Panc1 (cell line): ENCODE measurements around the gene BOK. TPM values are rescaled to one million over a fixed set of nuclear protein-coding genes. Genes with fewer than 3 reads are reported as not detected.

ENCODE experiments used
- ATAC-seq: fragments of 200-7000 bp; cut with Tn5 transposase; 2 replicates; pipeline ENCODE4 v1.9.1; 2020; ENCODE audit warnings: mild to moderate bottlenecking, moderate library complexity
- BruUV-seq: library from RNA; stranded (reverse); fragments of 400-500 nt; replicated peaks from 2 replicates; lab custom pipeline; 2021; lab: Mats Ljungman, UMichigan
- CTCF ChIA-PET: fragments of 300-600 bp; sonication (Branson Sonifier 250); formaldehyde crosslinking; loops from one replicate; lab custom pipeline; 2022; ENCODE audit warnings: antibody characterized with exemption; lab: Charles Lee
- POLR2A ChIA-PET: fragments of 300-600 bp; sonication (Branson Sonifier 250); formaldehyde crosslinking; loops from one replicate; lab custom pipeline; 2022; ENCODE audit warnings: antibody characterized with exemption; lab: Charles Lee
- DNase-seq: peaks from one replicate; pipeline ENCODE4 v3.0.0-alpha.2; 2010; ENCODE audit warnings: low read depth, low spot score
- H3K27ac ChIP-seq: 2 replicates; pipeline ENCODE4 v1.5.1; 2011; ENCODE audit warnings: mild to moderate bottlenecking, low read length, inconsistent platforms
- H3K27me3 ChIP-seq: fragments of 200-500 bp; sonication (Bioruptor generic); 2 replicates; pipeline ENCODE4 v1.6.0; 2014; ENCODE audit warnings: low read length, inconsistent platforms; ENCODE audit not compliant: control insufficient read depth, insufficient read depth
- H3K36me3 ChIP-seq: fragments of 200-500 bp; sonication (Bioruptor generic); 2 replicates; pipeline ENCODE4 v1.5.1; 2014; ENCODE audit warnings: inconsistent platforms, mild to moderate bottlenecking, low read length, moderate library complexity; ENCODE audit not compliant: control insufficient read depth, insufficient read depth
- H3K4me1 ChIP-seq: 2 replicates; pipeline ENCODE4 v1.5.1; 2011; ENCODE audit warnings: inconsistent platforms, mild to moderate bottlenecking, low read length, moderate library complexity; ENCODE audit not compliant: control insufficient read depth, insufficient read depth
- H3K4me3 ChIP-seq, 2 experiments: 2 replicates each; pipeline ENCODE4 v1.5.1; 2011 to 2012; ENCODE audit warnings: low read depth in 2 of 2, low read length in 2 of 2, mild to moderate bottlenecking in 2 of 2, inconsistent platforms in 1 of 2, moderate library complexity in 1 of 2
- H3K9me3 ChIP-seq: fragments of 200-500 bp; sonication (Bioruptor generic); 2 replicates; pipeline ENCODE4 v1.5.1; 2014; ENCODE audit warnings: low read depth, mild to moderate bottlenecking, inconsistent platforms, low read length, moderate library complexity; ENCODE audit not compliant: control insufficient read depth, insufficient read depth
- CTCF ChIP-seq: fragments of 450-650 bp; IDR thresholded peaks from 2 replicates; pipeline ENCODE4 v1.5.1; 2017; ENCODE audit warnings: mild to moderate bottlenecking
- POLR2AphosphoS5 ChIP-seq: IDR thresholded peaks from 2 replicates; pipeline ENCODE4 v1.6.1; 2012; ENCODE audit warnings: mild to moderate bottlenecking, low read depth, low read length, moderate library complexity
- REST ChIP-seq, 2 experiments: IDR thresholded peaks; 2 replicates each; pipeline ENCODE4 v1.6.1; 2011 to 2012; ENCODE audit warnings: low read depth in 2 of 2, control low read depth in 1 of 2, low read length in 1 of 2, mild to moderate bottlenecking in 1 of 2, moderate library complexity in 1 of 2; ENCODE audit not compliant: insufficient read depth in 1 of 2
- SIN3A ChIP-seq: IDR thresholded peaks from 2 replicates; pipeline ENCODE4 v1.6.1; 2012; ENCODE audit warnings: low read depth, mild to moderate bottlenecking, low read length, moderate library complexity, borderline replicate concordance; ENCODE audit not compliant: insufficient read depth
- TCF7L2 ChIP-seq: IDR thresholded peaks from 2 replicates; pipeline ENCODE4 v1.6.1; 2011; ENCODE audit warnings: mild to moderate bottlenecking, low read depth, low read length, inconsistent platforms
- in situ Hi-C: cut with HindIII; loops from 2 replicates; pipeline ENCODE4 v1.10.0; 2016; ENCODE audit warnings: low sequenced_read_pairs, low pct_unique_long_range_greater_than_20kb
- intact Hi-C: fragments of 100-400 bp; cut with micrococcal nuclease; formaldehyde crosslinking; loops from one replicate; pipeline ENCODE4 v1.10.0; 2022; ENCODE audit not compliant: unreplicated experiment
- total RNA-seq: library from RNA; stranded (reverse); gene quantifications from one replicate; pipeline ENCODE4 v1.2.1, GENCODE V29; 2021; ENCODE audit not compliant: unreplicated experiment

BOK gene
- total RNA-seq, 1 experiment from 2014 or later, result 39.1 TPM

GRCh38 chr2:241517297-241517696, 41.2 kb upstream of the BOK start:
- Histone ChIP-seq H3K27me3 (no peaks in the 10 kb centered on the region), H3K4me3 (no peak overlapping the region), H3K9me3 (no peaks in the 10 kb centered on the region), H3K4me1 (no peaks in the 10 kb centered on the region), H3K27ac (no peak overlapping the region), H3K36me3 (no peaks in the 10 kb centered on the region)
- ATAC-seq, result no peak
- BruUV-seq, result TSS peak; percentile 56
- intact Hi-C loops (no loop called here), in situ Hi-C loops (no loop called here)
- DNase-seq, result no peak
- ChIA-PET CTCF (no interaction called here), POLR2A (no interaction called here)
- TF ChIP-seq TCF7L2 (no peak), SIN3A (no peak), REST (IDR thresholded peaks at IDR 0.05; ENCODE audit: insufficient read depth in 1 of 2, low read depth in 2 of 2, low read length in 1 of 2) (no peak), CTCF (no peak), POLR2AphosphoS5 (no peak)

GRCh38 chr2:241519669-241520068, 38.9 kb upstream of the BOK start:
- Histone ChIP-seq H3K36me3 (no peaks in the 10 kb centered on the region), H3K27ac (no peak overlapping the region), H3K4me1 (no peaks in the 10 kb centered on the region), H3K9me3 (no peaks in the 10 kb centered on the region), H3K4me3 (no peak overlapping the region), H3K27me3 (no peaks in the 10 kb centered on the region)
- TF ChIP-seq REST (IDR thresholded peaks at IDR 0.05; ENCODE audit: insufficient read depth in 1 of 2, low read depth in 2 of 2, low read length in 1 of 2) (no peak), TCF7L2 (no peak), SIN3A (no peak), CTCF (no peak), POLR2AphosphoS5 (no peak)
- no peak for DNase-seq
- ChIA-PET POLR2A (interaction anchor here (0.6 kb wide), 1 partner anchor 75 kb away, joined by 5 read pairs; no protein-coding TSS in a partner anchor), CTCF (no interaction called here)
- BruUV-seq, result no TSS peak
- ATAC-seq, result no peak
- intact Hi-C loops, result no loop called here
- in situ Hi-C loops, result no loop called here
